ENCODE data around the gene LPP. TPM values are rescaled to one million over a fixed set of nuclear protein-coding genes. Genes with fewer than 3 reads are reported as not detected.

The LPP gene
- total and polyA plus RNA-seq, 10 of the 15 experiments (the other 5 are each of a cell fraction or from before 2014, with no cell fraction given) = under 0.01 to 0.62 (median 0.03) TPM

DNA sequence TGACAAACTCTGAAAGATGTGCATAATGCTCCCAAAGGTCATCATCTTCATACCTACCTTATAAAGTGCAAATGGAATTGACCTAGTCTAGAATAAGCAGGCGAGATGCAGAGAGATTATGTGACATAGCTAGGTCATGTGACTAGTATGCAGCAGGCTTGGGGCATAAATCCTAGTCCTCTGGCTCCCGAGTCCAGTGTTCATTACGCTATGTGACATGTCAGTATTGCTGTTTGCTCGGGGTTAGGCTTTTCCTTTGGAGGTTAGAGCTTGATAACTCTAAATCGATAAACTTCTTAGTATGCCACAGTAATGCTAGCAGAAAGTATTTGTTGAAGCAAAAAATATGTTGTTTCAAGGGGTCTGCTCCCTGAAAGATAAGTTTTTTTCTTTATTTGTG is 536.1 kb downstream of the LPP start:
- SMC1A ChIA-PET (ENCODE audit: uncharacterized antibody, unreplicated experiment) = no interaction called here
- Histone ChIP-seq H3K36me3 (ENCODE audit: control insufficient read depth in 2 of 2, insufficient read depth in 2 of 2, low read length in 1 of 2) (no peaks in the 10 kb centered on the region), H3K4me3 (no peak overlapping the region), H3K27ac (ENCODE audit: control insufficient read depth, insufficient read depth) (no peak overlapping the region), H3K4me2 (ENCODE audit: control insufficient read depth, insufficient read depth) (no peak overlapping the region), H3K27me3 (replicated peaks in 1 of 2; ENCODE audit: control insufficient read depth in 2 of 2, insufficient read depth in 2 of 2, low read length in 1 of 2) (peaks cover 0 to 4% of the 10 kb centered on the region in 2 experiments; a peak in 1 of 4 replicates), H2AFZ (ENCODE audit: control insufficient read depth, low read depth, low read length) (no peak overlapping the region), H3K9ac (ENCODE audit: control insufficient read depth, insufficient read depth, low read length) (no peak overlapping the region), H3K4me1 (ENCODE audit: control insufficient read depth, insufficient read depth, low read length) (no peaks in the 10 kb centered on the region), H3K9me3 (replicated peaks; ENCODE audit: control insufficient read depth, insufficient read depth, low read length) (no peaks in the 10 kb centered on the region), H3K79me2 (ENCODE audit: control insufficient read depth, insufficient read depth, low read length) (no peaks in the 10 kb centered on the region), H4K20me1 (ENCODE audit: control insufficient read depth, insufficient read depth) (no peaks in the 10 kb centered on the region)
- RAD21 ChIA-PET (ENCODE audit: unreplicated experiment) = no interaction called here
- POLR2A ChIA-PET = no interaction called here
- BruUV-seq (replicated peaks) = no TSS peak
- no peak for TF ChIP-seq NR2C2 (IDR thresholded peaks at IDR 0.05; ENCODE audit: borderline replicate concordance, control insufficient read depth, insufficient read length, low read depth)
- TF ChIP-seq EP300 (IDR thresholded peaks at IDR 0.05; ENCODE audit: borderline replicate concordance in 1 of 2, control insufficient read depth in 1 of 2, low read depth in 2 of 2, low read length in 2 of 2) = no peak
- no peak for TF ChIP-seq TAF1 (IDR thresholded peaks at IDR 0.05; ENCODE audit: borderline replicate concordance, low read depth, low read length)
- TF ChIP-seq RCOR1 (conservative IDR thresholded peaks at IDR 0.05; ENCODE audit: low read depth, low read length) = no peak
- TF ChIP-seq HDAC2 (IDR thresholded peaks at IDR 0.05) = no peak
- TF ChIP-seq FOS (IDR thresholded peaks at IDR 0.05; ENCODE audit: borderline replicate concordance, extremely low read depth, insufficient read length) = no peak
- no peak for TF ChIP-seq ZBED1 (IDR thresholded peaks at IDR 0.05; ENCODE audit: borderline replicate concordance)
- no peak for TF ChIP-seq ZNF687 (IDR thresholded peaks at IDR 0.05)
- TF ChIP-seq, protein P1, sequence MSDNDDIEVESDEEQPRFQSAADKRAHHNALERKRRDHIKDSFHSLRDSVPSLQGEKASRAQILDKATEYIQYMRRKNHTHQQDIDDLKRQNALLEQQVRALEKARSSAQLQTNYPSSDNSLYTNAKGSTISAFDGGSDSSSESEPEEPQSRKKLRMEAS (IDR thresholded peaks at IDR 0.05; ENCODE audit: low read depth, low read length) = no peak
- TF ChIP-seq, protein P2, sequence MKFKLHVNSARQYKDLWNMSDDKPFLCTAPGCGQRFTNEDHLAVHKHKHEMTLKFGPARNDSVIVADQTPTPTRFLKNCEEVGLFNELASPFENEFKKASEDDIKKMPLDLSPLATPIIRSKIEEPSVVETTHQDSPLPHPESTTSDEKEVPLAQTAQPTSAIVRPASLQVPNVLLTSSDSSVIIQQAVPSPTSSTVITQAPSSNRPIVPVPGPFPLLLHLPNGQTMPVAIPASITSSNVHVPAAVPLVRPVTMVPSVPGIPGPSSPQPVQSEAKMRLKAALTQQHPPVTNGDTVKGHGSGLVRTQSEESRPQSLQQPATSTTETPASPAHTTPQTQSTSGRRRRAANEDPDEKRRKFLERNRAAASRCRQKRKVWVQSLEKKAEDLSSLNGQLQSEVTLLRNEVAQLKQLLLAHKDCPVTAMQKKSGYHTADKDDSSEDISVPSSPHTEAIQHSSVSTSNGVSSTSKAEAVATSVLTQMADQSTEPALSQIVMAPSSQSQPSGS (IDR thresholded peaks at IDR 0.05; ENCODE audit: low read length) = no peak
- no peak for TF ChIP-seq CEBPB (IDR thresholded peaks at IDR 0.05; ENCODE audit: borderline replicate concordance in 1 of 2, low read depth in 2 of 2, low read length in 2 of 2)
- CTCF ChIA-PET = no interaction called here
- intact Hi-C loops (cut with micrococcal nuclease; ENCODE audit: unreplicated experiment) (no loop called here), in situ Hi-C loops (cut with MboI) (no loop called here)
- 12% methylated on average over 5 of the region's 5 CpGs for WGBS (ENCODE audit: insufficient coverage, insufficient replicate concordance, low lambda C conversion rate, missing lambda C conversion rate)
- DNase-seq (ENCODE audit: low read depth, low spot score) (no peak), FAIRE-seq (no peak), ATAC-seq (no peak)

Measured in GM12878 (cell line).